Erythroblast (primary cell): ENCODE measurements around the gene GJE1.

Experiments
- GATA1 ChIP-seq: IDR thresholded peaks from 2 replicates; pipeline ENCODE4 v1.6.1; 2011; ENCODE audit warnings: low read depth, mild to moderate bottlenecking, control low read depth, low read length, moderate library complexity
- POLR2A ChIP-seq: IDR thresholded peaks from 2 replicates; pipeline ENCODE4 v1.6.1; 2011; ENCODE audit warnings: mild to moderate bottlenecking, low read length

DNA sequence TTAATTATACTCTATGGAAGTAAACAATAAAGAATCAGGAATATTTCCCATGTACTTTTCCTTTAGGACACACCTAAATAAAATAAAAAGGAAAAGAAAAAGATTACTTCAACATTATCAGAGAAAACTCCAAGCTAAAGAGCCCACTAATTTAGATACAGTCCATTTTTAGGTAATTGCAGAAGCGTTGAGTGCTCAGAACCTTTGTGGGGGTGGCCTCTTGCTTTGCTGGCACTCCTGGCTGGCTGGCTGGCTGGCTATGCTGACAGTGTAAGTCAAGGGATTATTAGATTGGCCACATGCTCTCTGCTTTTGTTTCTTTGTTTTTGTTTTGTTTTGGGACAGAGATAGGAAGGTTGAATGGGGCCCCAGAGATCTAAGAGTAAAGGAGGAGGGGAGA lies at the start of gene GJE1:
- TF ChIP-seq POLR2A (no peak), GATA1 (no peak)
